ENCODE measurements around the gene AIG1.

Gene AIG1

GRCh38 chr6:143264379-143264778, 203.7 kb downstream of the AIG1 start:
- Histone ChIP-seq H3K4me1 (ENCODE audit: low read depth, poor library complexity, severe bottlenecking) (no peaks in the 10 kb centered on the region), H2AFZ (ENCODE audit: low read depth) (no peak overlapping the region), H3K4me2 (no peak overlapping the region), H4K20me1 (ENCODE audit: insufficient read depth) (no peaks in the 10 kb centered on the region), H3K27me3 (ENCODE audit: insufficient read depth, low read depth) (no peaks in the 10 kb centered on the region), H3K36me3 (ENCODE audit: insufficient read depth) (no peaks in the 10 kb centered on the region), H3K79me2 (ENCODE audit: insufficient read depth, low read depth) (no peaks in the 10 kb centered on the region), H3K9ac (no peak overlapping the region), H3K27ac (no peak overlapping the region), H3K4me3 (IDR thresholded peaks at IDR 0.05; ENCODE audit: insufficient read depth, low read depth, low read length) (no peak overlapping the region)
- no peak for TF ChIP-seq CTCF (conservative IDR thresholded peaks at IDR 0.05; ENCODE audit: low read depth, low read length)

GRCh38 chr6:143264986-143265764, 204.5 kb downstream of the AIG1 start:
- Histone ChIP-seq H3K27me3 (ENCODE audit: insufficient read depth, low read depth) (no peaks in the 10 kb centered on the region), H3K27ac (no peak overlapping the region), H3K9ac (no peak overlapping the region), H2AFZ (ENCODE audit: low read depth) (no peak overlapping the region), H3K4me3 (IDR thresholded peaks at IDR 0.05; ENCODE audit: insufficient read depth, low read depth, low read length) (no peak overlapping the region), H3K79me2 (ENCODE audit: insufficient read depth, low read depth) (no peaks in the 10 kb centered on the region), H3K4me2 (no peak overlapping the region), H3K4me1 (ENCODE audit: low read depth, poor library complexity, severe bottlenecking) (no peaks in the 10 kb centered on the region), H4K20me1 (ENCODE audit: insufficient read depth) (no peaks in the 10 kb centered on the region), H3K36me3 (ENCODE audit: insufficient read depth) (no peaks in the 10 kb centered on the region)
- TF ChIP-seq CTCF (conservative IDR thresholded peaks at IDR 0.05; ENCODE audit: low read depth, low read length), result no peak

- Histone ChIP-seq H3K79me2 (ENCODE audit: insufficient read depth, low read depth) (no peaks in the 10 kb centered on the region), H3K36me3 (ENCODE audit: insufficient read depth) (no peaks in the 10 kb centered on the region), H3K27me3 (ENCODE audit: insufficient read depth, low read depth) (no peaks in the 10 kb centered on the region), H3K4me1 (ENCODE audit: low read depth, poor library complexity, severe bottlenecking) (no peaks in the 10 kb centered on the region), H4K20me1 (ENCODE audit: insufficient read depth) (no peaks in the 10 kb centered on the region), H3K27ac (no peak overlapping the region), H3K9ac (no peak overlapping the region), H2AFZ (ENCODE audit: low read depth) (no peak overlapping the region), H3K4me3 (IDR thresholded peaks at IDR 0.05; ENCODE audit: insufficient read depth, low read depth, low read length) (no peak overlapping the region), H3K4me2 (no peak overlapping the region)
- TF ChIP-seq CTCF (conservative IDR thresholded peaks at IDR 0.05; ENCODE audit: low read depth, low read length), result no peak
Measured at GRCh38 chr6:143267760-143268159, 207.1 kb downstream of the AIG1 start.

- TF ChIP-seq CTCF (conservative IDR thresholded peaks at IDR 0.05; ENCODE audit: low read depth, low read length), result no peak
- Histone ChIP-seq H3K27me3 (ENCODE audit: insufficient read depth, low read depth) (no peaks in the 10 kb centered on the region), H3K9ac (no peak overlapping the region), H3K4me2 (no peak overlapping the region), H2AFZ (ENCODE audit: low read depth) (no peak overlapping the region), H3K36me3 (ENCODE audit: insufficient read depth) (no peaks in the 10 kb centered on the region), H4K20me1 (ENCODE audit: insufficient read depth) (no peaks in the 10 kb centered on the region), H3K27ac (no peak overlapping the region), H3K79me2 (ENCODE audit: insufficient read depth, low read depth) (no peaks in the 10 kb centered on the region), H3K4me3 (IDR thresholded peaks at IDR 0.05; ENCODE audit: insufficient read depth, low read depth, low read length) (no peak overlapping the region), H3K4me1 (ENCODE audit: low read depth, poor library complexity, severe bottlenecking) (no peaks in the 10 kb centered on the region)
Measured at GRCh38 chr6:143268439-143268838, 207.8 kb downstream of the AIG1 start.
